HepG2 (cell line): ENCODE results near the gene RTP3.

ENCODE experiments used
- CTCF ChIP-seq: sonication (generic); formaldehyde crosslinking; IDR thresholded peaks from 2 replicates; pipeline ENCODE4 v1.5.0; 2020; ENCODE audit warnings: mild to moderate bottlenecking, missing genetic modification reagents, moderate library complexity
- SRF ChIP-seq: IDR thresholded peaks from 2 replicates; pipeline ENCODE4 v1.6.1; 2011; ENCODE audit warnings: mild to moderate bottlenecking, low read depth, low read length, moderate library complexity
- SUZ12 ChIP-seq: fragments of 150-350 bp; IDR thresholded peaks from 2 replicates; pipeline ENCODE4 v1.6.1; 2014; ENCODE audit warnings: low read depth, low read length

- TF ChIP-seq SRF (no peak), SUZ12 (no peak), CTCF (CRISPR knock-in tag) (no peak)
These were observed 11.9 kb downstream of the RTP3 start for GRCh38 chr3:46509661-46510187.
